Testis (tissue), 3 donors: ENCODE measurements around the gene PHLDA3. TPM values are rescaled to one million over a fixed set of nuclear protein-coding genes. Genes with fewer than 3 reads are reported as not detected.

Source experiments
- DNase-seq: peaks from one replicate; pipeline ENCODE4 v3.0.0-alpha.2; 2019
- H3K27ac ChIP-seq, 2 donors: fragments of 200-600 bp; sonication (generic); one replicate each; pipeline ENCODE4 v1.5.1; 2019
- H3K27me3 ChIP-seq: fragments of 200-600 bp; sonication (generic); one replicate; pipeline ENCODE4 v1.5.1; 2019
- H3K36me3 ChIP-seq: fragments of 200-600 bp; sonication (generic); one replicate; pipeline ENCODE4 v1.5.1; 2017; ENCODE audit warnings: low read depth; ENCODE audit errors: missing control alignments
- H3K4me1 ChIP-seq: fragments of 200-600 bp; sonication (generic); one replicate; pipeline ENCODE4 v1.5.1; 2019
- H3K4me3 ChIP-seq, 2 donors: fragments of 200-600 bp; sonication (generic); one replicate each; pipeline ENCODE4 v1.5.1; 2017 to 2019
- H3K9me3 ChIP-seq: fragments of 200-600 bp; sonication (generic); one replicate; pipeline ENCODE4 v1.5.1; 2017
- CTCF ChIP-seq, 3 experiments: fragments of 450-650 bp in 2 of 3; fragments of 200-600 bp in 1 of 3; sonication (generic) in 1 of 3; IDR thresholded peaks; one replicate each; pipeline ENCODE4 v1.5.1; 2016 to 2019; ENCODE audit warnings: antibody characterized with exemption in 3 of 3, mild to moderate bottlenecking in 2 of 3, moderate library complexity in 1 of 3
- POLR2A ChIP-seq: fragments of 450-650 bp; IDR thresholded peaks from one replicate; pipeline ENCODE4 v1.6.1; 2017; ENCODE audit warnings: antibody characterized with exemption, mild to moderate bottlenecking, moderate library complexity
- WGBS, 2 donors: methylation state at CpG; one replicate each; pipeline ENCODE4 v1.1.5; 2018; 5-methylcytosine and 5-hydroxymethylcytosine counted together
- intact Hi-C: fragments of 100-400 bp; cut with DNase I; formaldehyde crosslinking; loops from one replicate; pipeline ENCODE4 v1.15.1; 2023; ENCODE audit warnings: low total_unique reads
- polyA plus RNA-seq: library from polyadenylated mRNA; stranded (reverse); fragments of 350-450 nt; fragmentation: Illumina TruSeq; extraction: RNeasy Lipid Tissue Mini Kit (QIAGEN cat#74804); gene quantifications from one replicate; pipeline ENCODE4 v1.2.3, GENCODE V29; 2014; ENCODE audit warnings: low read depth, low replicate concordance; ENCODE audit not compliant: insufficient read depth
- total RNA-seq, 2 donors: library from RNA; depleted of rRNA; stranded (reverse); fragments of >200 nt; gene quantifications; one replicate each; pipeline ENCODE4 v1.2.3, GENCODE V29; 2016

The PHLDA3 gene
- total and polyA plus RNA-seq, 3 donors from 2014 or later, result 22.7 to 24.0 (median 23.1) TPM

GRCh38 chr1:201500670-201501120 is 31.7 kb upstream of the PHLDA3 start:
- no peaks in the 10 kb centered on the region for H3K36me3 ChIP-seq
- H3K27me3 ChIP-seq, result no peaks in the 10 kb centered on the region
- no peak overlapping the region for H3K4me3 ChIP-seq
- H3K4me1 ChIP-seq, result peaks cover 35% of the 10 kb centered on the region
- TF ChIP-seq POLR2A (no peak), CTCF (IDR thresholded peaks at IDR 0.05) (no peak)
- peak; percentile 64 for DNase-seq
- 33 to 50% methylated on average over 4 of the region's 4 CpGs for WGBS, 2 donors
- H3K27ac ChIP-seq, result peak overlapping the region; percentile 78
- no peaks in the 10 kb centered on the region for H3K9me3 ChIP-seq
- intact Hi-C loops, result no loop called here

- peak; percentile 47 for DNase-seq
- H3K27ac ChIP-seq, result peak overlapping the region; percentile 78
- H3K4me3 ChIP-seq, result no peak overlapping the region
- intact Hi-C loops, result no loop called here
- 64 to 79% methylated on average over 8 of the region's 8 CpGs for WGBS, 2 donors
- TF ChIP-seq POLR2A (no peak), CTCF (IDR thresholded peaks at IDR 0.05) (no peak)
- H3K9me3 ChIP-seq, result no peaks in the 10 kb centered on the region
- no peaks in the 10 kb centered on the region for H3K36me3 ChIP-seq
- no peaks in the 10 kb centered on the region for H3K27me3 ChIP-seq
- H3K4me1 ChIP-seq, result peaks cover 37% of the 10 kb centered on the region
These were observed 31.0 kb upstream of the PHLDA3 start for GRCh38 chr1:201499795-201500669.

- Histone ChIP-seq H3K4me1 (peaks cover 41% of the 10 kb centered on the region), H3K9me3 (no peaks in the 10 kb centered on the region), H3K4me3 (no peak overlapping the region), H3K36me3 (no peaks in the 10 kb centered on the region), H3K27ac (peak overlapping the region in 1 of 2 donors; percentile 78), H3K27me3 (no peaks in the 10 kb centered on the region)
- no peak for DNase-seq
- TF ChIP-seq CTCF (IDR thresholded peaks at IDR 0.05) (no peak), POLR2A (no peak)
- intact Hi-C loops, result no loop called here
- 86 to 89% methylated on average over 3 of the region's 3 CpGs for WGBS, 2 donors
These were observed 30.2 kb upstream of the PHLDA3 start for GRCh38 chr1:201499191-201499590.

- Histone ChIP-seq H3K4me3 (no peak overlapping the region), H3K36me3 (no peaks in the 10 kb centered on the region)
- 86 to 93% methylated on average over 5 to 8 of the region's 8 CpGs for WGBS, 2 donors
These were observed 29.6 kb upstream of the PHLDA3 start for GRCh38 chr1:201498621-201499020.

More at GRCh38 chr1:201498621-201499020, 29.6 kb upstream of the PHLDA3 start:
- Histone ChIP-seq H3K4me1 (peaks cover 45% of the 10 kb centered on the region), H3K9me3 (no peaks in the 10 kb centered on the region), H3K27me3 (no peaks in the 10 kb centered on the region), H3K27ac (no peak overlapping the region)
- TF ChIP-seq POLR2A, result no peak
- TF ChIP-seq CTCF (IDR thresholded peaks at IDR 0.05), result no peak
- intact Hi-C loops, result no loop called here
- DNase-seq, result no peak
